K562 (cell line): Measurements from ENCODE around the gene TBX10. TPM values are rescaled to one million over a fixed set of nuclear protein-coding genes. Genes with fewer than 3 reads are reported as not detected.
A peak's percentile ranks its signal among the peaks of the same experiment; 100 is the strongest.

Experiments
- ARHGAP35 ChIP-seq: fragments of 450-650 bp; IDR thresholded peaks from 2 replicates; pipeline ENCODE4 v1.6.1; 2018; ENCODE audit not compliant: partially characterized antibody
- BRF1 ChIP-seq: IDR thresholded peaks from 3 replicates; pipeline ENCODE4 v1.6.1; 2011; ENCODE audit warnings: borderline replicate concordance, mild to moderate bottlenecking; ENCODE audit not compliant: insufficient read length; ENCODE audit errors: extremely low read depth
- COPS2 ChIP-seq: fragments of 450-650 bp; conservative IDR thresholded peaks from 2 replicates; pipeline ENCODE4 v1.6.1; 2016; ENCODE audit warnings: mild to moderate bottlenecking, moderate library complexity
- E2F4 ChIP-seq: sonication (generic); formaldehyde crosslinking; IDR thresholded peaks from 2 replicates; pipeline ENCODE4 v1.8.0; 2022; ENCODE audit warnings: mild to moderate bottlenecking, low read depth, missing genetic modification reagents
- EP300 ChIP-seq: IDR thresholded peaks from 2 replicates; pipeline ENCODE4 v1.6.1; 2012; ENCODE audit warnings: low read length, improper control_type of control experiment
- GATA2 ChIP-seq: sonication (generic); formaldehyde crosslinking; IDR thresholded peaks from 2 replicates; pipeline ENCODE4 v1.4.0; 2020; ENCODE audit warnings: mild to moderate bottlenecking, missing genetic modification reagents
- GATAD2B ChIP-seq: fragments of 450-650 bp; IDR thresholded peaks from 2 replicates; pipeline ENCODE4 v1.6.1; 2017; ENCODE audit warnings: mild to moderate bottlenecking, borderline replicate concordance
- HMG20B ChIP-seq: fragments of 250-450 bp; sonication (Bioruptor Pico); IDR thresholded peaks from 2 replicates; pipeline ENCODE4 v1.5.0; 2021; ENCODE audit warnings: mild to moderate bottlenecking
- IRF2 ChIP-seq: sonication (generic); formaldehyde crosslinking; IDR thresholded peaks from 2 replicates; pipeline ENCODE4 v1.8.1; 2022; ENCODE audit warnings: mild to moderate bottlenecking, missing genetic modification reagents
- JUN ChIP-seq, 2 experiments: sonication (generic) in 1 of 2; formaldehyde crosslinking in 1 of 2; IDR thresholded peaks; 2 replicates each; pipeline versions ENCODE4 v1.6.1 to v1.8.0; 2012 to 2022; ENCODE audit warnings: borderline replicate concordance in 2 of 2, mild to moderate bottlenecking in 2 of 2, improper control_type of control experiment in 1 of 2, low read depth in 1 of 2, low read length in 1 of 2, missing genetic modification reagents in 1 of 2
- MCM5 ChIP-seq: fragments of 450-650 bp; IDR thresholded peaks from 2 replicates; pipeline ENCODE4 v1.6.1; 2016; ENCODE audit warnings: low read depth
- NFATC3 ChIP-seq: fragments of 450-650 bp; IDR thresholded peaks from 2 replicates; pipeline ENCODE4 v1.6.1; 2017; ENCODE audit warnings: mild to moderate bottlenecking
- NR3C1 ChIP-seq: sonication (generic); formaldehyde crosslinking; IDR thresholded peaks from 2 replicates; pipeline ENCODE4 v1.8.1; 2022; ENCODE audit warnings: missing genetic modification reagents
- PHB ChIP-seq: fragments of 250-450 bp; sonication (Bioruptor Pico); IDR thresholded peaks from 2 replicates; pipeline ENCODE4 v1.5.0; 2021
- PYGO2 ChIP-seq: fragments of 450-650 bp; IDR thresholded peaks from 2 replicates; pipeline ENCODE4 v1.6.1; 2016; ENCODE audit warnings: mild to moderate bottlenecking, missing genetic modification characterization, moderate library complexity, missing compliant biosample characterization
- SMARCE1 ChIP-seq: fragments of 450-650 bp; IDR thresholded peaks from 2 replicates; pipeline ENCODE4 v1.7.1; 2016; ENCODE audit warnings: mild to moderate bottlenecking
- TCF7L2 ChIP-seq: fragments of 150-350 bp; IDR thresholded peaks from 2 replicates; pipeline ENCODE4 v1.6.1; 2016; ENCODE audit warnings: low read depth, mild to moderate bottlenecking, low read length, moderate library complexity
- XRCC3 ChIP-seq: fragments of 450-650 bp; IDR thresholded peaks from 2 replicates; pipeline ENCODE4 v1.6.1; 2017; ENCODE audit warnings: mild to moderate bottlenecking, moderate library complexity
- ZBTB11 ChIP-seq, 3 experiments: fragments of 200-800 bp in 1 of 3; fragments of 250-450 bp in 1 of 3; fragments of 450-650 bp in 1 of 3; sonication (Bioruptor Pico) in 1 of 3; sonication (Bioruptor generic) in 1 of 3; formaldehyde crosslinking in 1 of 3; IDR thresholded peaks; 2 replicates each; pipeline versions ENCODE4 v1.6.1 to v1.8.0; 2016 to 2022; ENCODE audit warnings: mild to moderate bottlenecking in 2 of 3, missing genetic modification characterization in 2 of 3, missing compliant biosample characterization in 1 of 3, moderate library complexity in 1 of 3
- ZBTB26 ChIP-seq: fragments of 450-650 bp; formaldehyde crosslinking; IDR thresholded peaks from 2 replicates; pipeline ENCODE4 v1.4.0; 2022; ENCODE audit warnings: missing genetic modification characterization
- ZC3H8 ChIP-seq: fragments of 450-650 bp; IDR thresholded peaks from 2 replicates; pipeline ENCODE4 v1.6.1; 2017
- ZNF347 ChIP-seq: fragments of 450-650 bp; formaldehyde crosslinking; IDR thresholded peaks from 2 replicates; pipeline ENCODE4 v1.4.0; 2020; ENCODE audit warnings: low read depth, mild to moderate bottlenecking, moderate library complexity
- ZNF41 ChIP-seq: fragments of 250-450 bp; sonication (Bioruptor Pico); conservative IDR thresholded peaks from 2 replicates; pipeline ENCODE4 v1.4.0; 2020; ENCODE audit warnings: mild to moderate bottlenecking
- ZNF696 ChIP-seq: fragments of 250-450 bp; sonication (Bioruptor Pico); conservative IDR thresholded peaks from 2 replicates; pipeline ENCODE4 v1.4.0; 2020; ENCODE audit warnings: mild to moderate bottlenecking, moderate library complexity
- ZNF76 ChIP-seq: fragments of 250-450 bp; sonication (Bioruptor Pico); IDR thresholded peaks from 2 replicates; pipeline ENCODE4 v1.4.0; 2020; ENCODE audit warnings: mild to moderate bottlenecking, moderate library complexity, borderline replicate concordance
- polyA plus RNA-seq, 8 experiments: library from polyadenylated mRNA; depleted of rRNA in 4 of 8; stranded (reverse) in 5 of 8; unstranded in 3 of 8; fragments of >200 nt; fragmentation: Nextera tagmentation in 2 of 8; fragmentation: Illumina TruSeq in 1 of 8; extraction: Ambion mirVana in 2 of 8; extraction: Trizol in 1 of 8; gene quantifications; 2 replicates each; pipeline versions ENCODE4 v1.2.1 to v1.2.3, GENCODE V29; 2011 to 2014; ENCODE audit warnings: inconsistent platforms in 1 of 8, missing spikeins in 1 of 8
- total RNA-seq, 7 experiments: library from RNA; depleted of rRNA in 6 of 7; stranded (reverse); fragments of >200 nt in 6 of 7; fragmentation: Illumina TruSeq in 2 of 7; extraction: Trizol in 2 of 7; gene quantifications; 2 replicates each; pipeline versions ENCODE4 v1.2.1 to v1.2.3, GENCODE V29; 2011 to 2021; ENCODE audit warnings: low replicate concordance in 1 of 7

The TBX10 gene
- total and polyA plus RNA-seq, 9 of the 15 experiments (the other 6 are each of a cell fraction or from before 2014, with no cell fraction given) = not detected

- TF ChIP-seq IRF2 (CRISPR knock-in tag) (no peak), ZBTB11 (CRISPR knock-in tag; IDR thresholded peaks at IDR 0.05) (no peak; a peak in 1 of 6 replicates), TCF7L2 (no peak), ZNF41 (CRISPR knock-in tag) (no peak), PYGO2 (no peak), COPS2 (no peak), ZNF76 (0 out of 2 replicates have a peak, but pooled peaks have one; percentile 14), ZBTB26 (CRISPR knock-in tag) (no peak), BRF1 (no peak), E2F4 (CRISPR knock-in tag) (no peak), ZNF347 (no peak), SMARCE1 (no peak; the same call in 1 of the 2 replicates), ARHGAP35 (no peak), HMG20B (CRISPR knock-in tag) (no peak), ZNF696 (CRISPR knock-in tag) (no peak), ZC3H8 (no peak), MCM5 (no peak), GATAD2B (peak; percentile 30; the same call in 1 of the 2 replicates), JUN (IDR thresholded peaks at IDR 0.05; ENCODE audit: borderline replicate concordance, low read depth, low read length) (no peak), JUN (CRISPR knock-in tag; IDR thresholded peaks at IDR 0.05; ENCODE audit: borderline replicate concordance) (no peak), NFATC3 (no peak), EP300 (peak; percentile 67), XRCC3 (no peak), PHB (CRISPR knock-in tag) (no peak), GATA2 (CRISPR knock-in tag) (peak; percentile 62; the same call in 1 of the 2 replicates), NR3C1 (CRISPR knock-in tag) (no peak)
Measured at GRCh38 chr11:67605231-67606011, 34.1 kb downstream of the TBX10 start (continued).
